Prostate gland (tissue), 2 donors: ENCODE results near the gene CDC42BPB.

Source experiments
- CTCF ChIP-seq, 4 experiments: fragments of 200-600 bp in 2 of 4; fragments of 450-650 bp in 2 of 4; sonication (generic) in 2 of 4; IDR thresholded peaks; 1 replicate in 3 of 4; 2 replicates in 1 of 4; pipeline ENCODE4 v1.5.1; 2016 to 2019; ENCODE audit warnings: antibody characterized with exemption in 4 of 4, mild to moderate bottlenecking in 2 of 4, moderate library complexity in 2 of 4
- POLR2A ChIP-seq: fragments of 450-650 bp; IDR thresholded peaks from one replicate; pipeline ENCODE4 v1.6.1; 2016; ENCODE audit warnings: antibody characterized with exemption, mild to moderate bottlenecking
- POLR2AphosphoS5 ChIP-seq: sonication (generic); formaldehyde crosslinking; IDR thresholded peaks from one replicate; pipeline ENCODE4 v1.6.1; 2017; ENCODE audit warnings: antibody characterized with exemption

DNA sequence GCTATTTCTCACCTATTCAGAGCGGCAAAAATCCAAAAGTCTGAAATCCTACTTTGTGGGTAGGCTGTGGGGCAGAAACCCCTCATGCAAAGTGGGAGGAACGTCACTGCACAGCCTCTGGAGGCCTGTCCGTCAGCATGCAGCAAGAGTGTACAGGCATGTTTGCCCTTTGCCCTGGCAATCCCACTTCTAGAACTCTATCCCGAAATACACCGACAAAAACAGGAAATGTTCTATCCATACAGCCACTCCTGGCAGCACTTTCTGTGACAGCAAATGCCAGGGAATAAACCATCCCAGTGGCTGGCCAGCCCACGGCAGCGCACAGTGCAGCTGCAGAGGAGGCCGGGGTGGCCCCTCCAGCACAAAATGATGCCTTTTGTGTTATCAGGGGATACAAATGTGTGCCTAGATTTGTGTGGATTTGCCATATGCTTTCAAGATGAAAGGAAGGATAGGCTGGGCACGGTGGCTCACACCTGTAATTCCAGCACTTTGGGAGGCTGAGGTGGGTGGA is 95.2 kb downstream of the CDC42BPB start:
- TF ChIP-seq CTCF (IDR thresholded peaks at IDR 0.05) = no peak
- no peak for TF ChIP-seq POLR2A
- TF ChIP-seq POLR2AphosphoS5 = no peak
